ENCODE results near the gene IFT81. TPM values are rescaled to one million over a fixed set of nuclear protein-coding genes. Genes with fewer than 3 reads are reported as not detected.

The IFT81 gene
- total RNA-seq, 1 experiment from 2014 or later, result 32.9 TPM

DNA sequence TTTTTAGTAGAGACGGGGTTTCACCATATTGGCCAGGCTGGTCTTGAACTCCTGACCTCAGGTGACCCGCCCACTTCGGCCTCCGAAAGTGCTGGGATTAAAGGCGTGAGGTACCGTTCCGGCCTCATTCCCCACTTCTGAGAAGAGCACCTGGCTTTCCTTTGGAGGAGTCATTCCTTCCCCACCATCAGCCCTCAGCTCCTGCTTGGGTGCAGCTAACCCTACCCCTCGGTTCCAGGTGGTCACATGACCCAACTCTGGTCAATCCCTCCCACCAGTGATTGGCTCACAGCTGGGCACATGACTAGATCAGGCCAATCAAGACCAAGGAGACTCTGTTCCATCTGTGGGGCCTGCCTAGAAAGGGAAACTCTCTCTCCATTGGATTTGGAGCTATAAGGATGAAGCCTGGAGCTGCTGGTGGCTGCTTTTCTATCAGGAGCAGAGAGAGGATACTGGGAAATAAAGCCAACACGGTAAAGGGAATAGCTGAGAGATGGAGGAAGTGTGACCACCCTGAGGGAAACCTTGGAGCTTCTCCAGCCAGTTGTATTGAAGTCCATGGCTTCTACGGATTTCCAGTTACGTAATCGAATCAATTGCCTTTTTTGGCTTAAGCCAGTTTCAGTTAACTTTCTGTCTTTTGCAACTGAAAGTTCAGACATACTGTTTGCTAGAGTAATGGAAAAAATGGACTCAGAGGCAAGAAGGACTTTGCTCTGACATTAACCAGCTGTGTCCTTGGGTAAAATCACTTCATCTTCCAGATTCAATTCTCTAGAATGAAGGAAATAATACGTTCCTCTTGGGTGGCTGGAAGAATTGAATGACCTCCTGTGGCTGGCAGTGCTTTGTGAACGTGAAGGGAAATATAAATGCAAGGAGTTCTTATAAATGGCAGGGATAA lies 19.7 kb upstream of the IFT81 start:
- no peak for TF ChIP-seq EZH2 (IDR thresholded peaks at IDR 0.05; ENCODE audit: borderline replicate concordance, low read depth, low read length, poor library complexity, severe bottlenecking)
- TF ChIP-seq, protein P1, sequence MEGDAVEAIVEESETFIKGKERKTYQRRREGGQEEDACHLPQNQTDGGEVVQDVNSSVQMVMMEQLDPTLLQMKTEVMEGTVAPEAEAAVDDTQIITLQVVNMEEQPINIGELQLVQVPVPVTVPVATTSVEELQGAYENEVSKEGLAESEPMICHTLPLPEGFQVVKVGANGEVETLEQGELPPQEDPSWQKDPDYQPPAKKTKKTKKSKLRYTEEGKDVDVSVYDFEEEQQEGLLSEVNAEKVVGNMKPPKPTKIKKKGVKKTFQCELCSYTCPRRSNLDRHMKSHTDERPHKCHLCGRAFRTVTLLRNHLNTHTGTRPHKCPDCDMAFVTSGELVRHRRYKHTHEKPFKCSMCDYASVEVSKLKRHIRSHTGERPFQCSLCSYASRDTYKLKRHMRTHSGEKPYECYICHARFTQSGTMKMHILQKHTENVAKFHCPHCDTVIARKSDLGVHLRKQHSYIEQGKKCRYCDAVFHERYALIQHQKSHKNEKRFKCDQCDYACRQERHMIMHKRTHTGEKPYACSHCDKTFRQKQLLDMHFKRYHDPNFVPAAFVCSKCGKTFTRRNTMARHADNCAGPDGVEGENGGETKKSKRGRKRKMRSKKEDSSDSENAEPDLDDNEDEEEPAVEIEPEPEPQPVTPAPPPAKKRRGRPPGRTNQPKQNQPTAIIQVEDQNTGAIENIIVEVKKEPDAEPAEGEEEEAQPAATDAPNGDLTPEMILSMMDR (conservative IDR thresholded peaks at IDR 0.05; ENCODE audit: low read depth, low read length), result no peak
- DNase-seq (ENCODE audit: low spot score), result peak; percentile 19
- intact Hi-C loops (cut with micrococcal nuclease; ENCODE audit: unreplicated experiment), result loop anchor here (5.0 kb wide), 3 partner anchors 118 to 243 kb away; partner anchors contain the start of gene ATP2A2
- CTCF ChIA-PET, result interaction anchor here (0.6 kb wide), 1 partner anchor 14 kb away, joined by 5 read pairs; no protein-coding TSS in a partner anchor
- Histone ChIP-seq H3K4me3 (ENCODE audit: low read depth, low read length, poor library complexity, severe bottlenecking) (no peak overlapping the region), H3K27ac (ENCODE audit: low read depth, low read length, poor library complexity, severe bottlenecking) (no peak overlapping the region), H3K4me1 (ENCODE audit: insufficient read depth, low read length, poor library complexity, severe bottlenecking) (peaks cover 12% of the 10 kb centered on the region), H3K9me3 (ENCODE audit: low read depth, low read length, poor library complexity, severe bottlenecking) (no peaks in the 10 kb centered on the region), H3K27me3 (replicated peaks; ENCODE audit: insufficient read depth, low read depth, low read length, poor library complexity) (no peaks in the 10 kb centered on the region), H3K36me3 (ENCODE audit: insufficient read depth, low read length, poor library complexity, severe bottlenecking) (no peaks in the 10 kb centered on the region)
- no TSS peak for BruUV-seq (replicated peaks)
- POLR2A ChIA-PET (ENCODE audit: low non-redundant PET), result interaction anchor here (0.6 kb wide), 1 partner anchor 294 kb away, joined by 6 read pairs; no protein-coding TSS in a partner anchor

DNA sequence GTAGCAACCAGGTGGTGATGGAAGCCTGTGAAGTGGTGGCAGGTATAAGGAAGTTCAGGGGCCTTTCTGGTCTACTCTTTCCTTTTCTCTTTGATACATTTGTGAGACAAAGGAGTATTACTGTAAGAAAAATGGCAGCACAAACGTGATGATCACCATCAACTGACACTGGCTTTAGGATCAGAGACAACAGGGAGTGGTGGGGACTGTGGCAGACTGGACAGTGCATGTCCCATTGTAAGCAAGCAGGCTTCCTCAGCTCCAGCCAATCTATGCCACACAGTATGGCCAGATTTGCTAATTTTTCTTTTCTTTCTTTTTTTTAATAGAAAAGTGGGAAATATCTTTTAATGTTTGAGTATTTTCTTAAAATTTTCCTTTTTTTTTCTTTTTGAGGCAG lies 19.0 kb upstream of the IFT81 start:
- no peak overlapping the region for H3K4me3 ChIP-seq (ENCODE audit: low read depth, low read length, poor library complexity, severe bottlenecking)
- peaks cover 12% of the 10 kb centered on the region for H3K4me1 ChIP-seq (ENCODE audit: insufficient read depth, low read length, poor library complexity, severe bottlenecking)
- BruUV-seq (replicated peaks), result no TSS peak
- H3K27me3 ChIP-seq (replicated peaks; ENCODE audit: insufficient read depth, low read depth, low read length, poor library complexity), result no peaks in the 10 kb centered on the region
- POLR2A ChIA-PET (ENCODE audit: low non-redundant PET), result interaction anchor here (0.6 kb wide), 1 partner anchor 293 kb away, joined by 6 read pairs; no protein-coding TSS in a partner anchor
- CTCF ChIA-PET, result no interaction called here
- H3K9me3 ChIP-seq (ENCODE audit: low read depth, low read length, poor library complexity, severe bottlenecking), result no peaks in the 10 kb centered on the region
- intact Hi-C loops (cut with micrococcal nuclease; ENCODE audit: unreplicated experiment), result no loop called here
- no peaks in the 10 kb centered on the region for H3K36me3 ChIP-seq (ENCODE audit: insufficient read depth, low read length, poor library complexity, severe bottlenecking)
- DNase-seq (ENCODE audit: low spot score), result no peak
- H3K27ac ChIP-seq (ENCODE audit: low read depth, low read length, poor library complexity, severe bottlenecking), result no peak overlapping the region
- no peak for TF ChIP-seq EZH2 (IDR thresholded peaks at IDR 0.05; ENCODE audit: borderline replicate concordance, low read depth, low read length, poor library complexity, severe bottlenecking)
- TF ChIP-seq, protein P1 (conservative IDR thresholded peaks at IDR 0.05; ENCODE audit: low read depth, low read length), result no peak

DNA sequence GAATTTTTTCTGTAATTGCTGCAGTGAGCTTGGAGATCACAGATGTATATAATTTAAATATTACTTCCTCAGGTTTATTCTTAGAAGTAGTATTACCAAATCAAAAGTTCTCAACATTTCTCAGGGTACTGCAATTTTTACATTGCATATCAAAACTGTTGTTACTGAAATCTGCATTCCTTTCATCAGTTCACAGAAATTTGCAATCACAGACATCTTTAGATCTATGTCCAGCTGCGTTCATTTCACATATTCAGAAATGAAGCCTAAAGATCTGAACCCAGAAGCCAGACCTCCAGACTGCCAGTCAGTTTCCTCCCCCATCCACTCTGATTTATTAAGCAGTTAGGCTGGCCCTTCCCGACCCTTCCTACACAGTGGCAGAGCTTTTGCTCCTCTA lies 18.2 kb upstream of the IFT81 start:
- Histone ChIP-seq H3K36me3 (ENCODE audit: insufficient read depth, low read length, poor library complexity, severe bottlenecking) (no peaks in the 10 kb centered on the region), H3K4me3 (ENCODE audit: low read depth, low read length, poor library complexity, severe bottlenecking) (no peak overlapping the region), H3K27me3 (replicated peaks; ENCODE audit: insufficient read depth, low read depth, low read length, poor library complexity) (no peaks in the 10 kb centered on the region), H3K4me1 (ENCODE audit: insufficient read depth, low read length, poor library complexity, severe bottlenecking) (peaks cover 8% of the 10 kb centered on the region), H3K27ac (ENCODE audit: low read depth, low read length, poor library complexity, severe bottlenecking) (no peak overlapping the region), H3K9me3 (ENCODE audit: low read depth, low read length, poor library complexity, severe bottlenecking) (no peaks in the 10 kb centered on the region)
- DNase-seq (ENCODE audit: low spot score), result no peak
- no TSS peak for BruUV-seq (replicated peaks)
- ChIA-PET POLR2A (ENCODE audit: low non-redundant PET) (no interaction called here), CTCF (no interaction called here)
- intact Hi-C loops (cut with micrococcal nuclease; ENCODE audit: unreplicated experiment), result no loop called here
- TF ChIP-seq, protein P1 (conservative IDR thresholded peaks at IDR 0.05; ENCODE audit: low read depth, low read length), result no peak
- no peak for TF ChIP-seq EZH2 (IDR thresholded peaks at IDR 0.05; ENCODE audit: borderline replicate concordance, low read depth, low read length, poor library complexity, severe bottlenecking)
